OCI-LY7 (cell line): Measurements from ENCODE around the gene INSIG1.

Source experiments
- CTCF ChIP-seq: fragments of 200-600 bp; sonication (generic); conservative IDR thresholded peaks from 2 replicates; pipeline ENCODE4 v1.5.1; 2014; ENCODE audit warnings: mild to moderate bottlenecking, antibody characterized with exemption, low read length, moderate library complexity, mixed read lengths
- EZH2phosphoT487 ChIP-seq: fragments of 200-600 bp; sonication (generic); IDR thresholded peaks from 2 replicates; pipeline ENCODE4 v1.6.1; 2018; ENCODE audit warnings: low read depth, borderline replicate concordance, mild to moderate bottlenecking, mixed run types, antibody characterized with exemption, low read length, moderate library complexity, mixed read lengths

GRCh38 chr7:155341463-155341983 lies 43.8 kb downstream of the INSIG1 start:
- TF ChIP-seq CTCF (no peak), EZH2phosphoT487 (no peak)
